Upper lobe of left lung (tissue), 4 donors: ENCODE measurements around the gene SLC39A8.

ENCODE experiments used
- CTCF ChIP-seq, 6 experiments: fragments of 450-650 bp in 4 of 6; fragments of 200-600 bp in 2 of 6; sonication (generic) in 2 of 6; IDR thresholded peaks; one replicate each; pipeline ENCODE4 v1.5.1; 2016 to 2019; ENCODE audit warnings: antibody characterized with exemption in 6 of 6
- POLR2A ChIP-seq, 4 donors: fragments of 450-650 bp; IDR thresholded peaks; one replicate each; pipeline ENCODE4 v1.5.1; 2016 to 2017; ENCODE audit warnings: antibody characterized with exemption in 4 of 4, mild to moderate bottlenecking in 2 of 4

- TF ChIP-seq CTCF (IDR thresholded peaks at IDR 0.05): no peak
- TF ChIP-seq POLR2A (IDR thresholded peaks at IDR 0.05): no peak
These were observed 121.8 kb downstream of the SLC39A8 start for GRCh38 chr4:102223461-102223860.
